HEK293 (cell line): ENCODE results near the gene POU5F2.

Experiments
- CTCF ChIA-PET: fragments of 350-600 bp; formaldehyde crosslinking; extraction: SDS; loops from one replicate; lab custom pipeline; 2021; ENCODE audit warnings: antibody characterized with exemption; lab: Yijun Ruan, JAX
- POLR2A ChIA-PET: fragments of 300-600 bp; formaldehyde crosslinking; extraction: SDS; loops from one replicate; lab custom pipeline; 2020; ENCODE audit warnings: antibody characterized with exemption, inconsistent platforms; lab: Yijun Ruan, JAX
- H3K27ac ChIP-seq: fragments of 200-500 bp; sonication (Bioruptor generic); 2 replicates; pipeline ENCODE4 v1.5.1; 2014; ENCODE audit warnings: low read depth, low read length, control low read depth, inconsistent platforms; ENCODE audit errors: extremely low read depth
- H3K36me3 ChIP-seq, 2 experiments: fragments of 200-500 bp in 1 of 2; sonication (Bioruptor generic) in 1 of 2; 1 replicate in 1 of 2; 2 replicates in 1 of 2; pipeline ENCODE4 v1.5.1; 2014 to 2017; ENCODE audit warnings: inconsistent platforms in 2 of 2, low read length in 2 of 2; ENCODE audit not compliant: control insufficient read depth in 2 of 2, insufficient read depth in 1 of 2
- H3K4me1 ChIP-seq: fragments of 200-500 bp; sonication (Bioruptor generic); 2 replicates; pipeline ENCODE4 v1.5.1; 2014; ENCODE audit warnings: mild to moderate bottlenecking, low read length, inconsistent platforms; ENCODE audit not compliant: control insufficient read depth, insufficient read depth
- H3K4me3 ChIP-seq: 2 replicates; pipeline ENCODE4 v1.5.1; 2011; ENCODE audit warnings: low read depth, mild to moderate bottlenecking, control low read depth, low read length, moderate library complexity
- H3K9me3 ChIP-seq: fragments of 200-500 bp; sonication (Bioruptor generic); 2 replicates; pipeline ENCODE4 v1.5.1; 2014; ENCODE audit warnings: low read depth, low read length, inconsistent platforms; ENCODE audit not compliant: control insufficient read depth, insufficient read depth
- BCL11A ChIP-seq: fragments of 450-650 bp; formaldehyde crosslinking; IDR thresholded peaks from 2 replicates; pipeline ENCODE4 v1.5.1; 2016; ENCODE audit warnings: low read depth, missing biosample characterization, missing genetic modification characterization
- CTCF ChIP-seq: fragments of 450-650 bp; formaldehyde crosslinking; IDR thresholded peaks from 2 replicates; pipeline ENCODE4 v1.5.1; 2016; ENCODE audit warnings: missing biosample characterization, missing genetic modification characterization
- FEZF1 ChIP-seq: fragments of 450-650 bp; formaldehyde crosslinking; IDR thresholded peaks from 2 replicates; pipeline ENCODE4 v1.5.1; 2016; ENCODE audit warnings: missing biosample characterization, missing genetic modification characterization
- IKZF3 ChIP-seq: fragments of 450-650 bp; IDR thresholded peaks from 2 replicates; pipeline ENCODE4 v1.5.0; 2018; ENCODE audit warnings: missing biosample characterization, mild to moderate bottlenecking, missing genetic modification characterization, moderate library complexity
- PATZ1 ChIP-seq: fragments of 450-650 bp; formaldehyde crosslinking; IDR thresholded peaks from 2 replicates; pipeline ENCODE4 v1.5.1; 2016; ENCODE audit warnings: missing biosample characterization, missing genetic modification characterization
- PRDM1 ChIP-seq: fragments of 450-650 bp; formaldehyde crosslinking; IDR thresholded peaks from 2 replicates; pipeline ENCODE4; 2016; ENCODE audit warnings: missing biosample characterization, missing genetic modification characterization
- PRDM6 ChIP-seq: fragments of 450-650 bp; formaldehyde crosslinking; IDR thresholded peaks from 2 replicates; pipeline ENCODE4 v1.5.1; 2017; ENCODE audit warnings: missing biosample characterization, missing genetic modification characterization
- SP7 ChIP-seq: fragments of 450-650 bp; formaldehyde crosslinking; IDR thresholded peaks from 2 replicates; pipeline ENCODE4 v1.5.1; 2016; ENCODE audit warnings: missing biosample characterization, missing genetic modification characterization
- TCF7L2 ChIP-seq: IDR thresholded peaks from 2 replicates; pipeline ENCODE4 v1.6.1; 2011; ENCODE audit warnings: low read depth, mild to moderate bottlenecking, inconsistent platforms, low read length, moderate library complexity, borderline replicate concordance
- ZBTB20 ChIP-seq: fragments of 450-650 bp; formaldehyde crosslinking; IDR thresholded peaks from 2 replicates; pipeline ENCODE4 v1.5.1; 2016; ENCODE audit warnings: missing biosample characterization, missing genetic modification characterization
- ZBTB48 ChIP-seq: fragments of 450-650 bp; formaldehyde crosslinking; IDR thresholded peaks from 2 replicates; pipeline ENCODE4 v1.5.1; 2016; ENCODE audit warnings: missing biosample characterization, missing genetic modification characterization
- ZFP37 ChIP-seq: fragments of 450-650 bp; formaldehyde crosslinking; IDR thresholded peaks from 2 replicates; pipeline ENCODE4 v1.5.1; 2016; ENCODE audit warnings: missing biosample characterization, missing genetic modification characterization
- ZIC2 ChIP-seq: fragments of 450-650 bp; formaldehyde crosslinking; IDR thresholded peaks from 2 replicates; pipeline ENCODE4 v1.5.1; 2016; ENCODE audit warnings: missing biosample characterization, missing genetic modification characterization
- ZNF16 ChIP-seq: fragments of 450-650 bp; formaldehyde crosslinking; IDR thresholded peaks from 2 replicates; pipeline ENCODE4 v1.5.1; 2016; ENCODE audit warnings: low read depth, missing biosample characterization, missing genetic modification characterization
- ZNF19 ChIP-seq: fragments of 450-650 bp; formaldehyde crosslinking; IDR thresholded peaks from 2 replicates; pipeline ENCODE4; 2016; ENCODE audit warnings: missing biosample characterization, missing genetic modification characterization, low read depth
- ZNF280C ChIP-seq: fragments of 450-650 bp; formaldehyde crosslinking; IDR thresholded peaks from 2 replicates; pipeline ENCODE4 v1.5.1; 2016; ENCODE audit warnings: missing biosample characterization, missing genetic modification characterization
- ZNF473 ChIP-seq: fragments of 450-650 bp; formaldehyde crosslinking; IDR thresholded peaks from 2 replicates; pipeline ENCODE4 v1.5.1; 2017; ENCODE audit warnings: missing biosample characterization, missing genetic modification characterization
- ZNF510 ChIP-seq: fragments of 450-650 bp; formaldehyde crosslinking; IDR thresholded peaks from 2 replicates; pipeline ENCODE4 v1.5.1; 2018; ENCODE audit warnings: mild to moderate bottlenecking, missing genetic modification characterization, missing biosample characterization; ENCODE audit not compliant: insufficient replicate concordance
- ZNF560 ChIP-seq: fragments of 450-650 bp; formaldehyde crosslinking; IDR thresholded peaks from 2 replicates; pipeline ENCODE4 v1.5.1; 2017; ENCODE audit warnings: missing biosample characterization, missing genetic modification characterization, borderline replicate concordance
- ZNF596 ChIP-seq: fragments of 450-650 bp; IDR thresholded peaks from 2 replicates; pipeline ENCODE4 v1.5.0; 2018; ENCODE audit warnings: missing biosample characterization, mild to moderate bottlenecking, missing genetic modification characterization, moderate library complexity
- ZNF623 ChIP-seq: fragments of 450-650 bp; formaldehyde crosslinking; IDR thresholded peaks from 2 replicates; pipeline ENCODE4 v1.5.1; 2016; ENCODE audit warnings: missing biosample characterization, missing genetic modification characterization
- ZNF626 ChIP-seq: fragments of 450-650 bp; sonication (Bioruptor Pico); formaldehyde crosslinking; IDR thresholded peaks from 2 replicates; pipeline ENCODE4 v1.5.1; 2018; ENCODE audit warnings: missing biosample characterization, missing genetic modification characterization, inconsistent platforms
- ZNF654 ChIP-seq: fragments of 450-650 bp; formaldehyde crosslinking; IDR thresholded peaks from 2 replicates; pipeline ENCODE4 v1.5.1; 2016; ENCODE audit warnings: low read depth, missing biosample characterization, missing genetic modification characterization
- ZNF677 ChIP-seq: fragments of 450-650 bp; IDR thresholded peaks from 2 replicates; pipeline ENCODE4 v1.5.0; 2018; ENCODE audit warnings: missing biosample characterization, mild to moderate bottlenecking, missing genetic modification characterization, moderate library complexity
- ZNF747 ChIP-seq: fragments of 450-650 bp; formaldehyde crosslinking; IDR thresholded peaks from 2 replicates; pipeline ENCODE4 v1.5.1; 2016; ENCODE audit warnings: missing biosample characterization, missing genetic modification characterization
- ZNF791 ChIP-seq: fragments of 450-650 bp; formaldehyde crosslinking; IDR thresholded peaks from 2 replicates; pipeline ENCODE4 v1.5.1; 2016; ENCODE audit warnings: missing biosample characterization, missing genetic modification characterization
- ZNF837 ChIP-seq: fragments of 450-650 bp; formaldehyde crosslinking; IDR thresholded peaks from 2 replicates; pipeline ENCODE4 v1.5.1; 2016; ENCODE audit warnings: missing biosample characterization, missing genetic modification characterization
- ZNF843 ChIP-seq: fragments of 450-650 bp; formaldehyde crosslinking; IDR thresholded peaks from 2 replicates; pipeline ENCODE4 v1.5.1; 2016; ENCODE audit warnings: missing biosample characterization, missing genetic modification characterization
- ZXDB ChIP-seq: fragments of 450-650 bp; formaldehyde crosslinking; IDR thresholded peaks from 2 replicates; pipeline ENCODE4 v1.5.1; 2016; ENCODE audit warnings: missing biosample characterization, missing genetic modification characterization

Gene POU5F2

GRCh38 chr5:93715761-93716160 lies 25.6 kb downstream of the POU5F2 start:
- Histone ChIP-seq H3K9me3 (no peaks in the 10 kb centered on the region), H3K36me3 (no peaks in the 10 kb centered on the region), H3K4me1 (peaks cover 26% of the 10 kb centered on the region), H3K27ac (no peak overlapping the region), H3K4me3 (no peak overlapping the region)
- ChIA-PET CTCF (no interaction called here), POLR2A (no interaction called here)
- no peak for TF ChIP-seq ZNF510
- TF ChIP-seq ZNF623: no peak
- TF ChIP-seq PRDM6: no peak
- no peak for TF ChIP-seq ZNF677 (tag by site-specific recombination)
- TF ChIP-seq ZIC2 (tag by site-specific recombination): no peak
- no peak for TF ChIP-seq PATZ1 (tag by site-specific recombination)
- TF ChIP-seq CTCF (tag by site-specific recombination): no peak
- TF ChIP-seq ZNF747 (tag by site-specific recombination): no peak
- TF ChIP-seq ZNF473: no peak
- TF ChIP-seq ZBTB20 (tag by site-specific recombination): no peak
- no peak for TF ChIP-seq ZNF16 (tag by site-specific recombination)
- TF ChIP-seq ZBTB48 (tag by site-specific recombination): no peak
- no peak for TF ChIP-seq ZNF791 (tag by site-specific recombination)
- TF ChIP-seq ZNF654 (tag by site-specific recombination): no peak
- no peak for TF ChIP-seq ZNF626 (tag by site-specific recombination)
- no peak for TF ChIP-seq ZFP37 (tag by site-specific recombination)

GRCh38 chr5:93715327-93715726 lies 26.1 kb downstream of the POU5F2 start:
- ChIA-PET CTCF (no interaction called here), POLR2A (no interaction called here)
- Histone ChIP-seq H3K27ac (no peak overlapping the region), H3K4me3 (no peak overlapping the region), H3K36me3 (no peaks in the 10 kb centered on the region), H3K9me3 (no peaks in the 10 kb centered on the region), H3K4me1 (peaks cover 26% of the 10 kb centered on the region)
- no peak for TF ChIP-seq ZNF280C
- TF ChIP-seq ZNF837 (tag by site-specific recombination): no peak
- 0 out of 2 replicates have a peak, but pooled peaks have one; percentile 22 for TF ChIP-seq IKZF3 (tag by site-specific recombination)
- TF ChIP-seq ZXDB: peak; percentile 72
- TF ChIP-seq TCF7L2: peak; percentile 59; the same call in 1 of the 2 replicates
- TF ChIP-seq FEZF1 (tag by site-specific recombination): peak; percentile 88
- peak; percentile 85 for TF ChIP-seq ZNF843 (tag by site-specific recombination)
- peak; percentile 78; the same call in 1 of the 2 replicates for TF ChIP-seq BCL11A (tag by site-specific recombination)
- peak; percentile 92 for TF ChIP-seq SP7 (tag by site-specific recombination)
- no peak for TF ChIP-seq ZNF19 (tag by site-specific recombination)
- no peak for TF ChIP-seq ZNF560 (tag by site-specific recombination)
- TF ChIP-seq PRDM6: peak; percentile 50; the same call in 1 of the 2 replicates
- 0 out of 2 replicates have a peak, but pooled peaks have one; percentile 33 for TF ChIP-seq ZNF596
- peak; percentile 71 for TF ChIP-seq PRDM1
